NT2/D1 (cell line): ENCODE results near the gene SLC30A1.

Experiments
- SUZ12 ChIP-seq: IDR thresholded peaks from 2 replicates; pipeline ENCODE4 v1.6.1; 2011; ENCODE audit not compliant: insufficient read length, insufficient read depth; ENCODE audit errors: extremely low read depth
- YY1 ChIP-seq: IDR thresholded peaks from 2 replicates; pipeline ENCODE4 v1.6.1; 2011; ENCODE audit not compliant: insufficient read length, insufficient read depth
- ZNF274 ChIP-seq: IDR thresholded peaks from 2 replicates; pipeline ENCODE4 v1.6.1; 2011; ENCODE audit warnings: mild to moderate bottlenecking, low read depth, low read length

DNA sequence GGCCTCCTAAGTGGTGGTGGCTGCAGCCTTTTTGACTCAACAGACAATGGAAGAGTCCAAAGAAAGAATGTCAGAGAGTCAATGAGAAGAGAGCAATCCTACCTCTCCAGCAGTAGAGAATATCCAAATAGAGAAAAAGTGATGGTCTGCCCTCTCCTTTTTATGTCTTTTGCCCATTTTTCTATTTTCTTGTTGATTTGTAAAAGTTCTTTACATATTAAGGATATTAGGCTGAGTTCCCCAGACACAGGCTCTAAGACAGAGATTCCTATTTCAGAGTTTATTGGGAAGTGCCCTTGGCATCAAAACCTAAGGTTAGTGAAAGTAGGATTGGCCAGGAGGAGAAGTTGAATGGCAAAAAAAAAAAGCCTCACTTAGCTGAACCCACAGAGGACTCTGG lies 20.3 kb upstream of the SLC30A1 start:
- no peak for TF ChIP-seq ZNF274
- no peak for TF ChIP-seq YY1
- no peak for TF ChIP-seq SUZ12
